Ishikawa (cell line): ENCODE data around the gene RIPOR3.

ENCODE experiments used
- CEBPB ChIP-seq: IDR thresholded peaks from 2 replicates; pipeline ENCODE4 v1.6.1; 2012
- CREB1 ChIP-seq: IDR thresholded peaks from 2 replicates; pipeline ENCODE4 v1.6.1; 2012; ENCODE audit warnings: low read depth
- EGR1 ChIP-seq: IDR thresholded peaks from 2 replicates; pipeline ENCODE4 v1.6.1; 2012
- EP300 ChIP-seq: IDR thresholded peaks from 2 replicates; pipeline ENCODE4 v1.6.1; 2012; ENCODE audit warnings: borderline replicate concordance
- FOXM1 ChIP-seq: IDR thresholded peaks from 2 replicates; pipeline ENCODE4 v1.6.1; 2012; ENCODE audit warnings: low read depth, borderline replicate concordance
- NFIC ChIP-seq: IDR thresholded peaks from 2 replicates; pipeline ENCODE4 v1.6.1; 2012
- RAD21 ChIP-seq: IDR thresholded peaks from 2 replicates; pipeline ENCODE4 v1.6.1; 2012; ENCODE audit warnings: low read depth
- REST ChIP-seq: IDR thresholded peaks from 2 replicates; pipeline ENCODE4 v1.6.1; 2012; ENCODE audit warnings: low read depth, mild to moderate bottlenecking
- TAF1 ChIP-seq: IDR thresholded peaks from 2 replicates; pipeline ENCODE4 v1.6.1; 2012; ENCODE audit warnings: low read depth, mild to moderate bottlenecking
- TCF12 ChIP-seq: IDR thresholded peaks from 2 replicates; pipeline ENCODE4 v1.6.1; 2012; ENCODE audit warnings: low read depth
- TEAD4 ChIP-seq: IDR thresholded peaks from 2 replicates; pipeline ENCODE4 v1.6.1; 2012
- YY1 ChIP-seq: IDR thresholded peaks from 2 replicates; pipeline ENCODE4 v1.6.1; 2012; ENCODE audit warnings: low read depth
- ZBTB7A ChIP-seq: IDR thresholded peaks from 2 replicates; pipeline ENCODE4 v1.6.1; 2012; ENCODE audit warnings: low read depth
- TF ChIP-seq, protein P1 (sequence below): IDR thresholded peaks from 2 replicates; pipeline ENCODE4 v1.6.1; 2012
- TF ChIP-seq, protein P2 (sequence below): IDR thresholded peaks from 2 replicates; pipeline ENCODE4 v1.6.1; 2012

The RIPOR3 gene

DNA sequence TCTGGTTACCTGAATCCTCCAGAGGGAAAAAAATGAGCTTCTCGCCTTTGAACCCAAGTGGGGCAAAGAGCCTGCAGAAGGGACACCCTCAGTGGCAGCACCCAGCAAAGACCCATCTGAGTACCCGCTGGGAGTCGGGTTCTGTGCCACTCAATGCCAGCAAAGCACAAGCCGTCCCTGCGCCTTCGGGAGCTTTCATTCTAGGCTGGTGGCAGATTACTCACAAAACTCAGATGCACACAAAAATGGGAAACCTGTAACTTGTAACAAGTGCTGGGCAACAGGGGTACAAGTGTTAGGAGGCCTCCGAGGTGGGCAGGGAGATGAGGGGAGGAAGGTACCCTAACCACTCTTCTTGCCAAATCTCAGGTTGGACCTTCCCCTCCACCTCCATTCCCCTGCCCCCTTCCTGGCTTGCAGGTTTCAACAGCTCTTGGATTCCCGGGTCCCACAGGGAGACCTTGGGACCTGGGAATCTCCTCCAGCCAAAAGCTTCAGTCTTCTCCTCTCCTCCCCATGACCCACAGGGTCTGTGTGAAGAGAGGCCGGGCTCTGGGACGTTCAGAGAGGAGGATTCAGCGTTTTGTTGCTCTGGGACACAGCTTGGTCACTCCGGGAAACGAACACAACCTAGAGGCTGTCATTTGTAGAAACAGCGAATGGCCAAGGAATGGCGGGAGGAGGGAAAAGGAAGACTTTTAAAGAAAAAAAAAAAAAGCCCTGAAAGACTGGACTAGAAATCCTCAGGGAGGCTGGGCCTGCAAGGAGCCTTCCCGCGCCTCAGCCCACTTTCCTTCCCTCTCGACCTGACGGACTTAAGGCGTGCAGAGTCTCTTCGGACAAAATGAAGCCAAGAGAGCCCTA lies 38.8 kb upstream of the RIPOR3 start:
- TF ChIP-seq TEAD4 (no peak), FOXM1 (no peak), TAF1 (no peak), ZBTB7A (no peak), TCF12 (no peak), REST (no peak), EP300 (no peak), YY1 (no peak), CEBPB (no peak), EGR1 (no peak), NFIC (no peak), CREB1 (no peak), RAD21 (no peak)
- TF ChIP-seq, protein P1, sequence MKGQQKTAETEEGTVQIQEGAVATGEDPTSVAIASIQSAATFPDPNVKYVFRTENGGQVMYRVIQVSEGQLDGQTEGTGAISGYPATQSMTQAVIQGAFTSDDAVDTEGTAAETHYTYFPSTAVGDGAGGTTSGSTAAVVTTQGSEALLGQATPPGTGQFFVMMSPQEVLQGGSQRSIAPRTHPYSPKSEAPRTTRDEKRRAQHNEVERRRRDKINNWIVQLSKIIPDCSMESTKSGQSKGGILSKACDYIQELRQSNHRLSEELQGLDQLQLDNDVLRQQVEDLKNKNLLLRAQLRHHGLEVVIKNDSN, result no peak
- TF ChIP-seq, protein P2, sequence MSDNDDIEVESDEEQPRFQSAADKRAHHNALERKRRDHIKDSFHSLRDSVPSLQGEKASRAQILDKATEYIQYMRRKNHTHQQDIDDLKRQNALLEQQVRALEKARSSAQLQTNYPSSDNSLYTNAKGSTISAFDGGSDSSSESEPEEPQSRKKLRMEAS, result no peak

GRCh38 chr20:50728981-50729874 lies 37.9 kb upstream of the RIPOR3 start:
- TF ChIP-seq ZBTB7A (no peak), NFIC (no peak), TEAD4 (peak; percentile 39)

DNA sequence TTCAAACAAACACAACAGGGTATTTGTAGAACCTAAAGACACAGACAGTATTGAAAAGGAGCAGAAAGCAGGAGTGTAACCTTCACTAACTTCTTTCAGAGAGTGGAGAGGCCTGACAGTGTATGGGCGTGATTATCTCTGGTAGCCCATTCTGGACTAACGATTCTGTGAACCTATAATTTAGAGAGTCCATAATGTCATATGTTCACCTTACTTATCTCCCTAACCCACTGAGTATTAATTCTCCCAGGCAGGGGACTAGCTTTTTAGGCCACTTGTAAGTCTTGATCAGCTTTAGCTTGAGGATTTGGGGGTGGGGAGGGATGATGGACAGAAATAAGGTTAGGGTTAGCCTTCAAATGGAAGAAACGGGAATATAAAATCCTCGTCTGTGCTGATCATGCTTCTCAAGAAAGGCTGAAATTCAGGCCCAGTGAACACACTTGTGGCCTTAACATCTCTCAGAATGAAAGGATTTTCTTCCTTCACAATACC lies 37.2 kb upstream of the RIPOR3 start:
- TF ChIP-seq, protein P1, result no peak
- TF ChIP-seq, protein P2, result no peak
- TF ChIP-seq TEAD4 (no peak), RAD21 (no peak), CREB1 (no peak), YY1 (no peak), NFIC (no peak), EP300 (no peak), EGR1 (no peak), TAF1 (no peak)

- no peak for TF ChIP-seq EP300
- TF ChIP-seq TCF12, result no peak
- TF ChIP-seq, protein P1, result no peak
- no peak for TF ChIP-seq RAD21
- TF ChIP-seq CREB1, result no peak
- no peak for TF ChIP-seq YY1
- TF ChIP-seq EGR1, result no peak
- TF ChIP-seq CEBPB, result no peak
- TF ChIP-seq REST, result no peak
- no peak for TF ChIP-seq FOXM1
Measured at GRCh38 chr20:50727792-50728485, 36.6 kb upstream of the RIPOR3 start.
